ENCODE data around the gene THADA.

The THADA gene

GRCh38 chr2:43327119-43327518, 268.7 kb downstream of the THADA start:
- Histone ChIP-seq H3K4me3 (no peak overlapping the region), H3K9ac (no peak overlapping the region), H3K4me2 (no peak overlapping the region), H3K27me3 (no peaks in the 10 kb centered on the region), H3K9me3 (no peaks in the 10 kb centered on the region), H4K20me1 (no peaks in the 10 kb centered on the region), H3K27ac (no peak overlapping the region), H3K4me1 (peaks cover 4% of the 10 kb centered on the region), H3K36me3 (peaks cover 14% of the 10 kb centered on the region)
- no peak for TF ChIP-seq Cebpa-rat (IDR thresholded peaks at IDR 0.05)

DNA sequence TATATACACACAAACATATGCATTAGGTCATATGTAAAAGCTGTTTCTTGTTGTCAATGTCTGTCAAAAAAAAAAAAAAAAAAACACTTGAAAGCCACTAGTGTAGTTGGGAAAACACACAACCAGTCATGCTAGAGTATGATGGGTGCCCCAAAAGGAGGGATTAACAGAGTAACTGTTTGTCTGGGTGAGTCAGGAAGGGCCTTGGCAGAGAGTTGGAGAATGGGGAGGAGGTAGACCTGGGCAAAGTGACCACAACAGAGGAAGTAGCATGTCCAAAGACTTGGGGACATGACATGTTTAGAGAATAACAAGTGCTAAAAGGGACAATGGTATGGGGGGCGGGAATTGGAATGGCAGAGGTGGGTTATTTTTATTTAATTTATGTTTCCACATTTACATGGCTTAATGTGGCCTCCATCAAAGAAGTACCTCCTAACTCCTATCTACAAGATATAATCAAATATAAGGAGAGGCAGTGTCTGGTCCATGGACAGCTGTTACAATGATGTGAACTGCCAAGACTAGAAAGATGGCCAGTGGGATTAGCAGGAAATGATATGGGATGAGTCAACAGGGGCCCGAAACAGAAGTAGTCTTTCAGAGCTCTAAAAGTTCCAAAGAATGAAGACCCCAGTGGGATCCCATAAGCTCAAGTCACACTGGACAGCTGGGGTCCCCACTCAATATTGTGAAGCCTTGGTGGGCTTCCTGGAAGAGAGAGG, 269.6 kb downstream of the THADA start:
- Histone ChIP-seq H3K27ac (no peak overlapping the region), H3K9me3 (no peaks in the 10 kb centered on the region), H3K4me3 (no peak overlapping the region), H4K20me1 (no peaks in the 10 kb centered on the region), H3K4me1 (0 out of 2 replicates have a peak, but pooled peaks cover under 1% of the 10 kb centered on the region), H3K36me3 (peaks cover 20% of the 10 kb centered on the region), H3K4me2 (no peak overlapping the region), H3K27me3 (no peaks in the 10 kb centered on the region), H3K9ac (no peak overlapping the region)
- TF ChIP-seq Cebpa-rat (IDR thresholded peaks at IDR 0.05) = no peak

DNA sequence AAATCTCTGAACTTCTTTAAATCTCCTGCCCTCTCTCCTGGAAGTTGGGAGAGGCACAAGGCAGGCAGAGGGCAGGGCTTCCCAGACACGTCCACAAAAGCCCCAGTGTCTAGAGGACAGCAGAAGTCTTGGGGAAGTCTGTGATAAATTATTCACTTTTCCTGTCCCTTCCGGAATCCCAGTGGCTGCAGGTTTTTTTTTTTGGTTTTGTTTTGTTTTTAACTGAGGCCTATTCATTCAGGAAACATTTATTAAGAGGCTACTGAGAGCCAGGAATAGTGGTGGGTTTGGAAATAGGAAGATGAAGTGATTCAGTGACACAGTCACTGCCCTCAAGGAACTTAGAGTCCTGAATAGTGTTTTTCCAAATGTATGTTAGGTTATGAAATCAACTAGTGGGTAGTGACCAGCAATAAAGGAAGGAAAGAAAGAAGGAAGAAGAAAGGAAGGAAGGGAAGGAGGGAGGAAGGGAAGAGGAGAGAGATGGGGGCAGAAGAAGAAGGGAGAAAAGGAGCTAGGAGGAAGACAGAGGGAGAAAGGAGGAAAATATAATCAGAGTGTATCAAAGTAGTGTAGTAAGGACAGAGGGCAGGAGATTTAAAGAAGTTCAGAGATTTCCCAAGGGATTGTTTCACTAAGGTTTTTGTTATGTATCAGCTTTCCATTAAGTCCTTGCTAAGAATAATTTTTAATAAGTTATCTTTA, 270.6 kb downstream of the THADA start:
- TF ChIP-seq Cebpa-rat (IDR thresholded peaks at IDR 0.05) = no peak
- Histone ChIP-seq H3K4me1 (no peaks in the 10 kb centered on the region), H3K36me3 (peaks cover 24% of the 10 kb centered on the region), H3K9ac (no peak overlapping the region), H4K20me1 (no peaks in the 10 kb centered on the region), H3K4me3 (no peak overlapping the region), H3K27ac (no peak overlapping the region), H3K4me2 (no peak overlapping the region), H3K9me3 (no peaks in the 10 kb centered on the region), H3K27me3 (no peaks in the 10 kb centered on the region)

DNA sequence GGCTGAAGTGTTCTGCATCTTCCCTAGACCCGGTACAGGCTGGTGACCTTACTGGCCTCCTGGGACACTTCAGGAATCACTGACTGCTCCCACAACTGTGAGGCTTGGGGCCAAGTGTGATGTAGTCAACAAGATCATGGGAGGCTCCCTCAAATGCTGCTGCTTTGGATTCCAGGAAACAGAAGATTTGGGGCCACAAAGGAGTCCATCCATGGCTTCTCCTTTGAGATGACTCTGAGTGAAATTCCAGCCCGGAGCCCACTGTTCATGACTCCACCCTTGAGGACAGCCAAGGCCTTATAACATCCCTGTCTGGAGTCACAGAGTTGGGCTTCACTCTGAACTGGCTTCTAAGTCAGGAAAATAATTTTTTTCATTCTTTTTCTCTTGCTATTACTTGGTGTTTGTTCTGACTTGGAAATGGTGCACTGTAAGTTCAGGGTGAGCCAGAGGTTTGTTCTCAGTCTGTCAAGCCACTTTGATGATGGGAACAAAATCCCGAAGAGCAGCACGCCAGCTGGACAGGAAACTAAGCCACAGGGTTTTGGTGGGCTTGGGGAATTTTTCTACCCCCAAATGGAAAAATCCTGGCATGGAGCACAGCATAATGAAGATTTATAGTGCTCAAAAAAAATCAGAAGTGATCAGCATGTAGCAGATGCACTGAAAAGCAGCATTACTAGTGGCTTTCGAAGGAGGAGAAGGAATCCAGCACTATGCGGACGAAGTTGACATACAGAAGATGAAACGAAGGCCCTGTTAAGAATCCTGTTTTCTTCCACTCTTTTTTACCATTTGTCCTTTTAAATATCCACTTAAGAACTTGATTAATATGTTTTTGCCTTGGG, 271.4 kb downstream of the THADA start:
- no peak for TF ChIP-seq Cebpa-rat (IDR thresholded peaks at IDR 0.05)
- H3K4me2 ChIP-seq = no peak overlapping the region
- no peak overlapping the region for H3K9ac ChIP-seq
- H4K20me1 ChIP-seq = no peaks in the 10 kb centered on the region
- no peaks in the 10 kb centered on the region for H3K4me1 ChIP-seq
- no peak overlapping the region for H3K27ac ChIP-seq
- H3K9me3 ChIP-seq = no peaks in the 10 kb centered on the region
- no peaks in the 10 kb centered on the region for H3K27me3 ChIP-seq
- H3K4me3 ChIP-seq = no peak overlapping the region
- H3K36me3 ChIP-seq = peaks cover 32% of the 10 kb centered on the region

DNA sequence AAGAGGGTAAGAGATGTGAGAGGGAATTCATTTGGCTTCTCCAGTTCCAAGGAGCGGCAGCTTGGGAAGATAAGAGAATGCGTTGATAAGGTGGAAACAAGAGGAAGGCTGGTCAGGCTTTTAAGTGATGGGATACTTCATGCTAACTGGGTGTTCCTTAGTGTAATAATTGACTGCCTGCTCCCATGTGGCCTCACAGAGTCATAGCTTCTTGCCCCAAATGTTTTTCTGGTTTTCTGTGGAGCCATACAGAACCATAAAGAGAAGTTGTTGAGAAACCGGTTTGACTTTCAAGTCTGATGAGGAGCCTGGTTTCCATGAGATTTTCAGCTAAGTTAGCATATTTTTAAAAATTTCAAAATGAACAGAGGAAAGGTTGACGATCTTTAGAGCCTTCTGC, 272.0 kb downstream of the THADA start:
- no peaks in the 10 kb centered on the region for H3K9me3 ChIP-seq
- H4K20me1 ChIP-seq = no peaks in the 10 kb centered on the region
- no peak for TF ChIP-seq Cebpa-rat (IDR thresholded peaks at IDR 0.05)
- peaks cover 38% of the 10 kb centered on the region for H3K36me3 ChIP-seq
- no peak overlapping the region for H3K27ac ChIP-seq
- H3K4me2 ChIP-seq = no peak overlapping the region
- no peak overlapping the region for H3K9ac ChIP-seq
- H3K27me3 ChIP-seq = no peaks in the 10 kb centered on the region
- H3K4me1 ChIP-seq = no peaks in the 10 kb centered on the region
- no peak overlapping the region for H3K4me3 ChIP-seq

DNA sequence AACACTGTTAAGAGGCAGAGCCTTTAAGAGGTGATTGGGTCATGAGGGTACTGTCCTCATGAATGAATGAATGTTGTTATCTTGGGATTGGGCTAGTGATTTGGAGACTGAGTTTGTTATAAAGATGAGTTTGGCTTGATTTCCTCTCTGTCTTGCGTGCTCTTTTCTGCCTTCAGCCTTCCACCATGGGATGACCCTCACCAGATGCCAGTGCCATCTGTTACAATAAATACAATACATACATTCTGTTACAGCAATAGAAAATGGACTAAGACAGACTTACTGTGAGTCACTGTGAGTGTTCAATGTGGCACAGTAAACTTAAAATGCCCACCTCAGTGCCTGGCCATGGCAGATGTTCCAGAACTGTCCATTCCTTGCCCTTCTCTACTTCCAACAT, 274.4 kb downstream of the THADA start:
- Histone ChIP-seq H3K4me3 (no peak overlapping the region), H3K9me3 (no peaks in the 10 kb centered on the region)
- TF ChIP-seq Cebpa-rat (IDR thresholded peaks at IDR 0.05) = no peak

GRCh38 chr2:43319541-43319940, 276.3 kb downstream of the THADA start:
- Histone ChIP-seq H3K9me3 (no peaks in the 10 kb centered on the region), H3K4me2 (no peak overlapping the region), H3K27me3 (no peaks in the 10 kb centered on the region), H3K4me1 (peaks cover 8% of the 10 kb centered on the region; the same call in 1 of the 2 replicates), H4K20me1 (no peaks in the 10 kb centered on the region), H3K27ac (no peak overlapping the region), H3K9ac (no peak overlapping the region), H3K36me3 (peaks cover 38% of the 10 kb centered on the region), H3K4me3 (no peak overlapping the region)
- TF ChIP-seq Cebpa-rat (IDR thresholded peaks at IDR 0.05) = no peak

More for the DNA sequence above, 274.4 kb downstream of the THADA start:
- Histone ChIP-seq H3K36me3 (peaks cover 32% of the 10 kb centered on the region), H3K4me2 (no peak overlapping the region), H4K20me1 (no peaks in the 10 kb centered on the region), H3K27ac (no peak overlapping the region), H3K9ac (no peak overlapping the region), H3K4me1 (peaks cover 1% of the 10 kb centered on the region; the same call in 1 of the 2 replicates), H3K27me3 (no peaks in the 10 kb centered on the region)

GRCh38 chr2:43318791-43319190, 277.0 kb downstream of the THADA start:
- H3K4me3 ChIP-seq = no peak overlapping the region
- H3K4me1 ChIP-seq = peaks cover 9% of the 10 kb centered on the region
- no peak overlapping the region for H3K9ac ChIP-seq
- H3K36me3 ChIP-seq = peaks cover 33% of the 10 kb centered on the region
- no peaks in the 10 kb centered on the region for H4K20me1 ChIP-seq
- H3K27me3 ChIP-seq = no peaks in the 10 kb centered on the region
- H3K27ac ChIP-seq = no peak overlapping the region
- no peak overlapping the region for H3K4me2 ChIP-seq
- no peak for TF ChIP-seq Cebpa-rat (IDR thresholded peaks at IDR 0.05)
- no peaks in the 10 kb centered on the region for H3K9me3 ChIP-seq

GRCh38 chr2:43317680-43318079, 278.2 kb downstream of the THADA start:
- Histone ChIP-seq H3K4me2 (no peak overlapping the region), H3K27ac (no peak overlapping the region), H3K27me3 (no peaks in the 10 kb centered on the region), H3K36me3 (peaks cover 33% of the 10 kb centered on the region), H3K9me3 (no peaks in the 10 kb centered on the region), H3K9ac (no peak overlapping the region), H3K4me3 (no peak overlapping the region), H3K4me1 (peaks cover 20% of the 10 kb centered on the region), H4K20me1 (no peaks in the 10 kb centered on the region)
- TF ChIP-seq Cebpa-rat (IDR thresholded peaks at IDR 0.05) = no peak

All from BLaER1 (cell line).